Measurements from ENCODE around the gene PPP4R2. TPM values are rescaled to one million over a fixed set of nuclear protein-coding genes. Genes with fewer than 3 reads are reported as not detected.

Gene PPP4R2
- total RNA-seq, 1 experiment from 2014 or later, result 63.2 TPM

- CTCF ChIA-PET, result interaction anchor here (0.7 to 2.1 kb wide), 3 partner anchors 36 to 634 kb away, joined by 3 to 9 read pairs (median 6); no protein-coding TSS in a partner anchor
- intact Hi-C loops (cut with micrococcal nuclease; ENCODE audit: unreplicated experiment), result loop anchor here (5.0 kb wide), 1 partner anchor 58 kb away; the partner anchor contains the start of gene PPP4R2
- Histone ChIP-seq H3F3A (ENCODE audit: insufficient read depth, low read depth) (0 out of 2 replicates have a peak, but pooled peaks cover 4% of the 10 kb centered on the region), H3K36me3 (ENCODE audit: low read depth) (peaks cover 3% of the 10 kb centered on the region; the same call in 1 of the 2 replicates), H3K4me3 (no peak overlapping the region), H3K27me3 (ENCODE audit: insufficient read depth, low read depth) (no peaks in the 10 kb centered on the region), H2AFZ (no peak overlapping the region), H3K4me1 (replicated peaks; ENCODE audit: insufficient read depth) (no peaks in the 10 kb centered on the region), H3K4me2 (no peak overlapping the region), H4K20me1 (ENCODE audit: insufficient read depth) (peaks cover 49% of the 10 kb centered on the region), H3K9me2 (ENCODE audit: insufficient read depth) (no peaks in the 10 kb centered on the region), H3K9me3 (ENCODE audit: insufficient read depth, low read depth) (no peaks in the 10 kb centered on the region), H3K27ac (peak overlapping the region; percentile 29; the same call in 1 of the 2 replicates), H3K79me2 (ENCODE audit: low read depth) (peaks cover 57% of the 10 kb centered on the region)
- no peak for TF ChIP-seq EZH2 (IDR thresholded peaks at IDR 0.05; ENCODE audit: low read depth)
- TF ChIP-seq CTCF (conservative IDR thresholded peaks at IDR 0.05), result no peak
- DNase-seq, result no peak
- BruUV-seq (replicated peaks), result no TSS peak
- POLR2A ChIA-PET (ENCODE audit: unreplicated experiment), result no interaction called here
Observed at GRCh38 chr3:73055583-73055982, 59.0 kb downstream of the PPP4R2 start.

GRCh38 chr3:73056014-73056844 is 59.6 kb downstream of the PPP4R2 start:
- intact Hi-C loops (cut with micrococcal nuclease; ENCODE audit: unreplicated experiment), result loop anchor here (1.0 to 5.0 kb wide), 2 partner anchors 59 to 117 kb away; partner anchors contain the start of gene PPP4R2
- no peak overlapping the region for H3K4me3 ChIP-seq
- H3K27ac ChIP-seq, result peak overlapping the region; percentile 29; the same call in 1 of the 2 replicates
- H3K4me2 ChIP-seq, result no peak overlapping the region
- no peaks in the 10 kb centered on the region for H3K9me3 ChIP-seq (ENCODE audit: insufficient read depth, low read depth)
- TF ChIP-seq CTCF (conservative IDR thresholded peaks at IDR 0.05) (peak; percentile 61), EZH2 (IDR thresholded peaks at IDR 0.05; ENCODE audit: low read depth) (no peak)
- H3K4me1 ChIP-seq (replicated peaks; ENCODE audit: insufficient read depth), result no peaks in the 10 kb centered on the region
- H3K36me3 ChIP-seq (ENCODE audit: low read depth), result 0 out of 2 replicates have a peak, but pooled peaks cover 3% of the 10 kb centered on the region
- peaks cover 52% of the 10 kb centered on the region for H3K79me2 ChIP-seq (ENCODE audit: low read depth)
- 0 out of 2 replicates have a peak, but pooled peaks cover 4% of the 10 kb centered on the region for H3F3A ChIP-seq (ENCODE audit: insufficient read depth, low read depth)
- H2AFZ ChIP-seq, result no peak overlapping the region
- ChIA-PET POLR2A (ENCODE audit: unreplicated experiment) (interaction anchor here (0.7 kb wide), 1 partner anchor 45 kb away, joined by 4 read pairs; no protein-coding TSS in a partner anchor), CTCF (interaction anchor here (0.6 to 2.1 kb wide), 6 partner anchors 36 to 633 kb away, joined by 3 to 9 read pairs (median 4); no protein-coding TSS in a partner anchor)
- peaks cover 46% of the 10 kb centered on the region for H4K20me1 ChIP-seq (ENCODE audit: insufficient read depth)
- BruUV-seq (replicated peaks), result no TSS peak
- no peaks in the 10 kb centered on the region for H3K9me2 ChIP-seq (ENCODE audit: insufficient read depth)
- peak in 1 of 2 experiments; percentile 46 for DNase-seq
- H3K27me3 ChIP-seq (ENCODE audit: insufficient read depth, low read depth), result no peaks in the 10 kb centered on the region

DNA sequence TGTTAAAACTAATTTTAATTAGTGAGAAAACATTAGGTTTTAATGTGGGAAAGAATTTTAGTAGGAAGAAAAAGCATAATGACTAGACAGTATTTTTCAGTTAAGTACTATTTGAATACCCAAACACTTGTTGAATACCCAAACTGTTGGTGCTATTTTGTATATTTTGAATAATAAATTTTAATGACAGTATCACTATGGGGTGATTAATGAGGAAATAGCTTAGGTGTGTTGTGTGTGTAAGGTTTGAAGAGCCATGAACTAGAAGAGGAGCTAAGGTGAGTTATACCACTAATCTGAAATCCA is 60.2 kb downstream of the PPP4R2 start:
- ChIA-PET POLR2A (ENCODE audit: unreplicated experiment) (interaction anchor here (0.7 kb wide), 1 partner anchor 45 kb away, joined by 4 read pairs; no protein-coding TSS in a partner anchor), CTCF (interaction anchor here (0.6 to 2.1 kb wide), 4 partner anchors 36 to 205 kb away, joined by 3 to 9 read pairs (median 4); no protein-coding TSS in a partner anchor)
- 0 out of 2 replicates have a peak, but pooled peaks cover 7% of the 10 kb centered on the region for H3K36me3 ChIP-seq (ENCODE audit: low read depth)
- peaks cover 46% of the 10 kb centered on the region for H4K20me1 ChIP-seq (ENCODE audit: insufficient read depth)
- H3K9me2 ChIP-seq (ENCODE audit: insufficient read depth), result no peaks in the 10 kb centered on the region
- BruUV-seq (replicated peaks), result no TSS peak
- no peak overlapping the region for H2AFZ ChIP-seq
- H3K4me2 ChIP-seq, result no peak overlapping the region
- DNase-seq, result no peak
- H3K27ac ChIP-seq, result no peak overlapping the region
- 0 out of 2 replicates have a peak, but pooled peaks cover 4% of the 10 kb centered on the region for H3F3A ChIP-seq (ENCODE audit: insufficient read depth, low read depth)
- H3K9me3 ChIP-seq (ENCODE audit: insufficient read depth, low read depth), result no peaks in the 10 kb centered on the region
- no peaks in the 10 kb centered on the region for H3K4me1 ChIP-seq (replicated peaks; ENCODE audit: insufficient read depth)
- peaks cover 49% of the 10 kb centered on the region for H3K79me2 ChIP-seq (ENCODE audit: low read depth)
- H3K4me3 ChIP-seq, result no peak overlapping the region
- H3K27me3 ChIP-seq (ENCODE audit: insufficient read depth, low read depth), result no peaks in the 10 kb centered on the region
- TF ChIP-seq CTCF (conservative IDR thresholded peaks at IDR 0.05), result no peak
- TF ChIP-seq EZH2 (IDR thresholded peaks at IDR 0.05; ENCODE audit: low read depth), result no peak
- intact Hi-C loops (cut with micrococcal nuclease; ENCODE audit: unreplicated experiment), result loop anchor here (1.0 to 5.0 kb wide), 2 partner anchors 59 to 117 kb away; partner anchors contain the start of gene PPP4R2
